ENCODE data around the gene SYNC.

The SYNC gene

GRCh38 chr1:32639489-32640075 lies 63.0 kb downstream of the SYNC start:
- no peak overlapping the region for H3K27ac ChIP-seq (ENCODE audit: low read length)
- H3K4me2 ChIP-seq (ENCODE audit: low read depth, low read length): no peak overlapping the region
- H4K20me1 ChIP-seq (ENCODE audit: insufficient read depth, low read length): no peaks in the 10 kb centered on the region
- TF ChIP-seq EZH2 (optimal IDR thresholded peaks at IDR 0.05; ENCODE audit: low read depth, low read length) (no peak), CTCF (IDR thresholded peaks at IDR 0.05; ENCODE audit: low read length) (no peak), EZH2phosphoT487 (IDR thresholded peaks at IDR 0.05; ENCODE audit: low read length) (no peak)
- no peaks in the 10 kb centered on the region for H3K9me3 ChIP-seq (replicated peaks; ENCODE audit: insufficient read depth, low read length)
- no peaks in the 10 kb centered on the region for H3K4me1 ChIP-seq (ENCODE audit: low read length)
- no peaks in the 10 kb centered on the region for H3K27me3 ChIP-seq (replicated peaks; ENCODE audit: insufficient read depth, low read length)
- H2AFZ ChIP-seq (ENCODE audit: low read length): no peak overlapping the region
- H3K79me2 ChIP-seq (ENCODE audit: low read length): peaks cover 95% of the 10 kb centered on the region
- no peaks in the 10 kb centered on the region for H3K9me2 ChIP-seq (replicated peaks; ENCODE audit: insufficient read depth, low read length)
- no peak for DNase-seq
- no peak overlapping the region for H3K4me3 ChIP-seq (ENCODE audit: low read length)
- no peak overlapping the region for H3K9ac ChIP-seq (ENCODE audit: low read length)
- no peaks in the 10 kb centered on the region for H3F3A ChIP-seq (ENCODE audit: insufficient read depth, low read length)
- no peaks in the 10 kb centered on the region for H3K36me3 ChIP-seq (replicated peaks; ENCODE audit: insufficient read depth, low read length)

- H4K20me1 ChIP-seq (ENCODE audit: insufficient read depth, low read length): no peaks in the 10 kb centered on the region
- H3K27me3 ChIP-seq (replicated peaks; ENCODE audit: insufficient read depth, low read length): no peaks in the 10 kb centered on the region
- H3K4me2 ChIP-seq (ENCODE audit: low read depth, low read length): no peak overlapping the region
- H3K27ac ChIP-seq (ENCODE audit: low read length): no peak overlapping the region
- peaks cover 8% of the 10 kb centered on the region; the same call in 1 of the 2 replicates for H3K36me3 ChIP-seq (replicated peaks; ENCODE audit: insufficient read depth, low read length)
- H3K79me2 ChIP-seq (ENCODE audit: low read length): peaks cover 91% of the 10 kb centered on the region
- H3K4me3 ChIP-seq (ENCODE audit: low read length): no peak overlapping the region
- no peak for DNase-seq
- no peaks in the 10 kb centered on the region for H3K4me1 ChIP-seq (ENCODE audit: low read length)
- H3K9ac ChIP-seq (ENCODE audit: low read length): no peak overlapping the region
- H3K9me3 ChIP-seq (replicated peaks; ENCODE audit: insufficient read depth, low read length): no peaks in the 10 kb centered on the region
- no peak for TF ChIP-seq CTCF (IDR thresholded peaks at IDR 0.05; ENCODE audit: low read length)
- TF ChIP-seq EZH2 (optimal IDR thresholded peaks at IDR 0.05; ENCODE audit: low read depth, low read length): no peak
- no peak for TF ChIP-seq EZH2phosphoT487 (IDR thresholded peaks at IDR 0.05; ENCODE audit: low read length)
- no peaks in the 10 kb centered on the region for H3F3A ChIP-seq (ENCODE audit: insufficient read depth, low read length)
- no peak overlapping the region for H2AFZ ChIP-seq (ENCODE audit: low read length)
- no peaks in the 10 kb centered on the region for H3K9me2 ChIP-seq (replicated peaks; ENCODE audit: insufficient read depth, low read length)
Measured at GRCh38 chr1:32636914-32637645, 65.5 kb downstream of the SYNC start.

GRCh38 chr1:32635508-32636277 lies 66.9 kb downstream of the SYNC start:
- Histone ChIP-seq H3K27ac (ENCODE audit: low read length) (no peak overlapping the region), H4K20me1 (ENCODE audit: insufficient read depth, low read length) (no peaks in the 10 kb centered on the region), H3F3A (ENCODE audit: insufficient read depth, low read length) (no peaks in the 10 kb centered on the region), H3K4me1 (ENCODE audit: low read length) (no peaks in the 10 kb centered on the region), H3K9me3 (replicated peaks; ENCODE audit: insufficient read depth, low read length) (no peaks in the 10 kb centered on the region), H3K9me2 (replicated peaks; ENCODE audit: insufficient read depth, low read length) (no peaks in the 10 kb centered on the region), H3K79me2 (ENCODE audit: low read length) (peaks cover 91% of the 10 kb centered on the region), H3K4me2 (ENCODE audit: low read depth, low read length) (no peak overlapping the region), H3K27me3 (replicated peaks; ENCODE audit: insufficient read depth, low read length) (no peaks in the 10 kb centered on the region), H3K36me3 (replicated peaks; ENCODE audit: insufficient read depth, low read length) (peaks cover 8% of the 10 kb centered on the region; the same call in 1 of the 2 replicates), H3K9ac (ENCODE audit: low read length) (no peak overlapping the region), H2AFZ (ENCODE audit: low read length) (no peak overlapping the region), H3K4me3 (ENCODE audit: low read length) (no peak overlapping the region)
- no peak for DNase-seq
- TF ChIP-seq CTCF (IDR thresholded peaks at IDR 0.05; ENCODE audit: low read length) (no peak), EZH2phosphoT487 (IDR thresholded peaks at IDR 0.05; ENCODE audit: low read length) (no peak), EZH2 (optimal IDR thresholded peaks at IDR 0.05; ENCODE audit: low read depth, low read length) (no peak)
